ENCODE results near the gene CA9. TPM values are rescaled to one million over a fixed set of nuclear protein-coding genes. Genes with fewer than 3 reads are reported as not detected.
A peak's percentile ranks its signal among the peaks of the same experiment; 100 is the strongest.

The CA9 gene
- total and polyA plus RNA-seq, 12 donors: 0.20 to 13.2 (median 0.62) TPM; not detected in 6

- no peaks in the 10 kb centered on the region for H3K27me3 ChIP-seq
- peaks cover 0 to 23% (median 5%) of the 10 kb centered on the region in 9 donors for H3K4me1 ChIP-seq
- no peak overlapping the region for H3K4me3 ChIP-seq
- H3K9me3 ChIP-seq: no peaks in the 10 kb centered on the region
- no peak for TF ChIP-seq CTCF (IDR thresholded peaks at IDR 0.05)
- intact Hi-C loops (cut with DNase I): no loop called here
- H3K27ac ChIP-seq: peak overlapping the region in 5 of 10 donors; percentile 6 to 34 (median 19)
- DNase-seq: no peak
- H3K36me3 ChIP-seq: peaks cover 10 to 100% (median 85%) of the 10 kb centered on the region in 9 donors
- ATAC-seq: peak in 5 of 8 donors; percentile 22 to 78 (median 51)
Observed at GRCh38 chr9:35700942-35701341, 27.2 kb downstream of the CA9 start.

- no peak for TF ChIP-seq CTCF (IDR thresholded peaks at IDR 0.05)
- no peak for DNase-seq
- Histone ChIP-seq H3K9me3 (no peaks in the 10 kb centered on the region), H3K4me1 (peaks cover 0 to 23% (median 5%) of the 10 kb centered on the region in 9 donors), H3K27me3 (no peaks in the 10 kb centered on the region), H3K36me3 (peaks cover 19 to 100% (median 100%) of the 10 kb centered on the region in 9 donors), H3K27ac (no peak overlapping the region), H3K4me3 (no peak overlapping the region)
- intact Hi-C loops (cut with DNase I): no loop called here
- 95 to 98% methylated on average over 7 of the region's 7 CpGs for WGBS, 2 donors
- no peak for ATAC-seq
Observed at GRCh38 chr9:35702696-35703095, 29.0 kb downstream of the CA9 start.

DNA sequence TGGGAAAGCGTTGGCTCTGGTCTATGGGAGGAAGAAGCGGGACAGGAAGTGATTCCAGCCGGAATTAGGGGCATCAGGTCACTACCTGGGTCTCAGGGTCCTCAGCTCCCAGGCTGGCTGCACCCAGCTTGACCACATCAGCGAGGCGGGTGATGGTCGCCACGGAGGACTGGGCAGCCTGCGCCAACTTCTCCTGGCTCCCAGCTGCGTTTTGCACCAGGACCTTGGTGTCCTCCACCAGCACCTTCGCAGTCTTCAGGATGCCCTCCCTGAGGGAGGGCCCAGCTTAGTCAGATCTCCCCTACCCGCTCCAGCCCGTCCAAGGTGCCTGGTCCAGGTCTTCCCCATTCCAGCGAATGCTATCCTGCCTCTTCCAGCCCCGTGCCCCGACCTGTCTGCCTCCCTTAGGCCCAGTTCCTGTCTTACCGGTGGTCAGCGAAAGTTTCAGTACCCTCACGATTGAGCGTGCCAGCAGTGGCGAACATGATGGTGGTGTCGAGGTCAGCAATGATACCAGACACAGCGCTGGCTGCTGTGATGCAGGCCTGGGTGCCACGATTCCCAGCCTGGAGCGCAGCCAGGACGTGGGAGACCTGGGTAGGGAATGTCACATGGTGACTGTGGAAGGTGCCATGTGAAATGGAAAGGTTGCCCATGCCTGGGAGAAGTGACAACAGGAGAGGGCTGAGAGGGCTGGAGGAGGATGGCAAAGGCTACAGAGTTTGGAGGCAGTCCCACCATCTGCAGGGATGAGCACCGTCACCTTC, 30.4 kb downstream of the CA9 start:
- WGBS, 2 donors: 88 to 90% methylated on average over 26 of the region's 26 CpGs
- peak; percentile 38 to 59 for DNase-seq
- H3K9me3 ChIP-seq: no peaks in the 10 kb centered on the region
- intact Hi-C loops (cut with DNase I): no loop called here
- H3K4me1 ChIP-seq: peaks cover 0 to 23% (median 5%) of the 10 kb centered on the region in 9 donors
- ATAC-seq: peak in 7 of 8 donors; percentile 21 to 68 (median 58)
- H3K36me3 ChIP-seq: peaks cover 20 to 100% (median 100%) of the 10 kb centered on the region in 9 donors
- no peak overlapping the region for H3K4me3 ChIP-seq
- peak overlapping the region in 1 of 10 donors; percentile 44 for H3K27ac ChIP-seq
- H3K27me3 ChIP-seq: no peaks in the 10 kb centered on the region
- no peak for TF ChIP-seq CTCF (IDR thresholded peaks at IDR 0.05)

GRCh38 chr9:35705372-35705771, 31.6 kb downstream of the CA9 start:
- Histone ChIP-seq H3K27me3 (no peaks in the 10 kb centered on the region), H3K27ac (peak overlapping the region in 2 of 10 donors; percentile 9 to 44), H3K36me3 (peaks cover 16 to 100% (median 96%) of the 10 kb centered on the region in 9 donors), H3K9me3 (no peaks in the 10 kb centered on the region), H3K4me1 (peaks cover 0 to 19% (median 5%) of the 10 kb centered on the region in 9 donors), H3K4me3 (no peak overlapping the region)
- no peak for DNase-seq
- intact Hi-C loops (cut with DNase I): no loop called here
- WGBS, 2 donors: 78 to 82% methylated on average over 8 of the region's 8 CpGs
- no peak for ATAC-seq
- TF ChIP-seq CTCF (IDR thresholded peaks at IDR 0.05): no peak

All from heart right ventricle (tissue), 16 donors.